Skeletal muscle tissue (tissue), 4 donors: ENCODE results near the gene USP6NL. TPM values are rescaled to one million over a fixed set of nuclear protein-coding genes. Genes with fewer than 3 reads are reported as not detected.
A peak's percentile ranks its signal among the peaks of the same experiment; 100 is the strongest.

Experiments used
- H3K27ac ChIP-seq: one replicate; pipeline ENCODE4 v1.7.0; 2013; ENCODE audit warnings: mild to moderate bottlenecking, low read depth, low read length, inconsistent platforms
- H3K27me3 ChIP-seq, 3 donors: one replicate each; pipeline ENCODE4 v1.7.0; 2013; ENCODE audit warnings: low read length in 3 of 3; ENCODE audit not compliant: control insufficient read depth in 3 of 3, insufficient read depth in 3 of 3
- H3K36me3 ChIP-seq, 3 donors: one replicate each; pipeline ENCODE4 v1.7.0; 2013; ENCODE audit warnings: low read length in 3 of 3; ENCODE audit not compliant: control insufficient read depth in 3 of 3, insufficient read depth in 3 of 3
- H3K4me1 ChIP-seq, 3 donors: one replicate each; pipeline ENCODE4 v1.7.0; 2013; ENCODE audit warnings: low read length in 3 of 3, mild to moderate bottlenecking in 3 of 3; ENCODE audit not compliant: control insufficient read depth in 3 of 3, insufficient read depth in 3 of 3
- H3K4me3 ChIP-seq, 3 donors: one replicate each; pipeline ENCODE4 v1.7.0; 2013; ENCODE audit warnings: low read length in 3 of 3
- H3K9ac ChIP-seq, 3 donors: one replicate each; pipeline ENCODE4 v1.7.0; 2013; ENCODE audit warnings: low read length in 3 of 3, mild to moderate bottlenecking in 3 of 3, moderate library complexity in 2 of 3, low read depth in 1 of 3
- H3K9me3 ChIP-seq, 3 donors: one replicate each; pipeline ENCODE4 v1.7.0; 2013; ENCODE audit warnings: low read length in 3 of 3; ENCODE audit not compliant: control insufficient read depth in 3 of 3
- total RNA-seq: library from RNA; depleted of rRNA; stranded (reverse); fragments of >200 nt; gene quantifications from one replicate; pipeline ENCODE4 v1.2.3, GENCODE V29; 2014
- donor health status: Osteomylitis.

Gene USP6NL
- total RNA-seq, 1 donor from 2014 or later = 4.7 TPM

- Histone ChIP-seq H3K4me1 (no peaks in the 10 kb centered on the region), H3K4me3 (no peak overlapping the region), H3K27ac (no peak overlapping the region), H3K9me3 (no peaks in the 10 kb centered on the region), H3K9ac (no peak overlapping the region), H3K27me3 (no peaks in the 10 kb centered on the region), H3K36me3 (peaks cover 0 to 2% (median 0%) of the 10 kb centered on the region in 3 donors)
These were observed 135.5 kb downstream of the USP6NL start for GRCh38 chr10:11475831-11476434.

DNA sequence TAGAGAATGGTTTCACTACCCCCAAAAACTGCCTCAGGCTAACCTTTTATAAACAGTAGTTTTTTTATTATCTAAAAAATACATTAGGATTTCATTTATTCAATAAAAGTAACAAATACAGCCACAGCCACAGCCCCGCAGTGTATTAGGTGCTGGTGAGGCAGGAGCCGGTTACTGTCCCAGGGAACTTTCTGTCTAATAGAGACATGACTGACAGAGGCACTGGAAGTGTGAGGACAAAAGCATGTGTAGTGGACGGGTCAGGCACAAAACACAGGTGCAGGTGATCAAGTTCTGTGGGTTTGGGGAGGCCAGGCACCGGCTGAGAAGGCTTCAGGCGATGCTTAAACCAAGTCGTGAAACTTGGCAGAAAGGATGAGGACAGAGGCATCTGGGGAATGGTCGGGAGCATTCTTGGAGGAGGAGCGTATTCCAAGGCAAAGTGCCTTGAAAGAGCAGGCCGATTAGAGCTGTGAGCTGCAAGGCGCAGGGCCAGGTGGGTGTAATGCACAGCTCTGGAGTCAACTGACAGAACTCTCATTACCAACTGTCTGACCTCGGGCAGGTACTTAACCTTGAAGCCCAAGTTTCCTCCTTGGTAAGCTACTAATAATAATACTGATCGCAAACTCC, 138.2 kb downstream of the USP6NL start:
- Histone ChIP-seq H3K36me3 (peaks cover 0 to 2% (median 0%) of the 10 kb centered on the region in 3 donors), H3K9me3 (no peaks in the 10 kb centered on the region), H3K9ac (peak overlapping the region in 1 of 3 donors; percentile 1), H3K27me3 (no peaks in the 10 kb centered on the region), H3K4me1 (no peaks in the 10 kb centered on the region), H3K4me3 (no peak overlapping the region), H3K27ac (no peak overlapping the region)

- Histone ChIP-seq H3K27ac (no peak overlapping the region), H3K4me3 (no peak overlapping the region), H3K27me3 (no peaks in the 10 kb centered on the region), H3K9me3 (no peaks in the 10 kb centered on the region), H3K36me3 (peaks cover 0 to 2% (median 0%) of the 10 kb centered on the region in 3 donors), H3K4me1 (no peaks in the 10 kb centered on the region), H3K9ac (no peak overlapping the region)
These were observed 139.2 kb downstream of the USP6NL start for GRCh38 chr10:11472158-11472753.

GRCh38 chr10:11469575-11470391, 141.7 kb downstream of the USP6NL start:
- Histone ChIP-seq H3K27ac (no peak overlapping the region), H3K36me3 (peaks cover 0 to 2% (median 0%) of the 10 kb centered on the region in 3 donors), H3K9me3 (no peaks in the 10 kb centered on the region), H3K4me3 (no peak overlapping the region), H3K4me1 (no peaks in the 10 kb centered on the region), H3K27me3 (no peaks in the 10 kb centered on the region), H3K9ac (no peak overlapping the region)

- H3K9ac ChIP-seq = no peak overlapping the region
- H3K36me3 ChIP-seq = no peaks in the 10 kb centered on the region
- no peak overlapping the region for H3K4me3 ChIP-seq
- H3K9me3 ChIP-seq = no peaks in the 10 kb centered on the region
- H3K27ac ChIP-seq = no peak overlapping the region
- no peaks in the 10 kb centered on the region for H3K27me3 ChIP-seq
- no peaks in the 10 kb centered on the region for H3K4me1 ChIP-seq
These were observed 143.2 kb downstream of the USP6NL start for GRCh38 chr10:11468126-11468742.

GRCh38 chr10:11465406-11465805, 146.0 kb downstream of the USP6NL start:
- H3K9me3 ChIP-seq = no peaks in the 10 kb centered on the region
- H3K9ac ChIP-seq = no peak overlapping the region
- H3K27ac ChIP-seq = no peak overlapping the region
- H3K4me3 ChIP-seq = no peak overlapping the region
- no peaks in the 10 kb centered on the region for H3K4me1 ChIP-seq
- no peaks in the 10 kb centered on the region for H3K27me3 ChIP-seq
- H3K36me3 ChIP-seq = no peaks in the 10 kb centered on the region

GRCh38 chr10:11463111-11463510, 148.3 kb downstream of the USP6NL start:
- H3K9ac ChIP-seq = no peak overlapping the region
- H3K4me3 ChIP-seq = no peak overlapping the region
- no peaks in the 10 kb centered on the region for H3K9me3 ChIP-seq
- no peaks in the 10 kb centered on the region for H3K27me3 ChIP-seq
- H3K36me3 ChIP-seq = no peaks in the 10 kb centered on the region
- H3K4me1 ChIP-seq = no peaks in the 10 kb centered on the region
- no peak overlapping the region for H3K27ac ChIP-seq

- H3K36me3 ChIP-seq = no peaks in the 10 kb centered on the region
- no peak overlapping the region for H3K9ac ChIP-seq
- H3K9me3 ChIP-seq = no peaks in the 10 kb centered on the region
- no peaks in the 10 kb centered on the region for H3K27me3 ChIP-seq
- no peaks in the 10 kb centered on the region for H3K4me1 ChIP-seq
- no peak overlapping the region for H3K4me3 ChIP-seq
- no peak overlapping the region for H3K27ac ChIP-seq
These were observed 149.4 kb downstream of the USP6NL start for GRCh38 chr10:11462071-11462470.

- Histone ChIP-seq H3K4me1 (no peaks in the 10 kb centered on the region), H3K27ac (no peak overlapping the region), H3K9ac (no peak overlapping the region), H3K4me3 (no peak overlapping the region), H3K9me3 (no peaks in the 10 kb centered on the region), H3K27me3 (no peaks in the 10 kb centered on the region), H3K36me3 (no peaks in the 10 kb centered on the region)
These were observed 154.1 kb downstream of the USP6NL start for GRCh38 chr10:11457336-11457735.
